Measurements from ENCODE around the gene C4BPB.

DNA sequence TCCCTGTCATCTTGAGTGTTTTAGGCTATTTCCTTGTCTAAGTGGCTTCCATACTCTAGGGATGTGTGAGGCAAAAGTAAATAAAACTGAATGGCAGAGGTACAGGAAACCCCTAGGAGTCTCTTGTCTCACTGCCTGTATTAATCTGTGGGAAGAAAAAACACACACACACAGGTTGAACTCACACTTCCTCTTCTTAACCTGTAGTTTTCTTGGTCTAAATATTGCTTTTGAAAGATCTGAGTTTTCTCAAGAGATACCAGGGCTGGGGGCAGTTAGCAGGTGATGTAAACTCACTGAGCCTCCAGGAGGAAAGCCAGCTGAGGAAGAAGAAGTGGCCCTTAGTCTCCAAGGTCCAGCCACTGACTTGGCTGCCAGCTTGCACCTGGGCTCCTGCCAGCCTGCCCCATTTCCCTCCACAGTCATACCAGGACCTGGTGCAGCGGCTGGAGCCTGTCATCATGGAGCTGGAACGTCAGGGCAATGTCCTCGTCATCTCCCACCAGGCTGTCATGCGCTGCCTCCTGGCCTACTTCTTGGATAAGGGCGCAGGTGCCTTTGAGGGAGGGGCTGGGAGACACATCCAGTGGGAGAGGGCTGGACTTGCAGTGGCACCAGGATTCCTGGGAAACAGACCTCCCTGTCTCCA lies 18.7 kb upstream of the C4BPB start:
- TF ChIP-seq ZNF274 (IDR thresholded peaks at IDR 0.05; ENCODE audit: low read depth, low read length) (no peak), YY1 (IDR thresholded peaks at IDR 0.05; ENCODE audit: insufficient read depth, insufficient read length) (no peak)
